Measurements from ENCODE around the gene NAGS.
"Not testable (repeated sequence)": the region's sequence is repeated elsewhere in the genome, so short reads cannot be mapped to it uniquely, and the experiment has no call there.

GRCh38 chr17:43997180-43997579, 7.2 kb upstream of the NAGS start:
- TF ChIP-seq EZH2 (IDR thresholded peaks at IDR 0.05); POLR2AphosphoS5 (IDR thresholded peaks at IDR 0.05; ENCODE audit: borderline replicate concordance, low read depth, low read length); FOXP2 (optimal IDR thresholded peaks at IDR 0.05; ENCODE audit: control extremely low read depth, extremely low read length, insufficient read depth): not testable (repeated sequence)

Measured in SK-N-MC (cell line).